Right forelimb (tissue), 1 donor: Measurements from ENCODE around the gene KDM5B.

Experiments used
- DNase-seq: peaks from one replicate; pipeline ENCODE4 v3.0.0-alpha.2; 2018

KDM5B gene

GRCh38 chr1:202684716-202685115 is 123.5 kb downstream of the KDM5B start:
- DNase-seq = no peak

GRCh38 chr1:202683029-202683428 is 125.2 kb downstream of the KDM5B start:
- no peak for DNase-seq

GRCh38 chr1:202682477-202682876 is 125.7 kb downstream of the KDM5B start:
- no peak for DNase-seq

GRCh38 chr1:202681736-202682420 is 126.3 kb downstream of the KDM5B start:
- DNase-seq = no peak

GRCh38 chr1:202680586-202681352 is 127.5 kb downstream of the KDM5B start:
- DNase-seq = no peak

GRCh38 chr1:202679406-202680177 is 128.6 kb downstream of the KDM5B start:
- no peak for DNase-seq

- DNase-seq = no peak
Measured at GRCh38 chr1:202677433-202677832, 130.8 kb downstream of the KDM5B start.
